Gastrocnemius medialis (tissue), 4 donors: Measurements from ENCODE around the gene PLA2G5.

Experiments used
- POLR2A ChIP-seq, 2 donors: fragments of 450-650 bp; IDR thresholded peaks; one replicate each; pipeline ENCODE4 v1.6.1; 2017; ENCODE audit warnings: antibody characterized with exemption in 2 of 2, mild to moderate bottlenecking in 2 of 2, moderate library complexity in 2 of 2
- TF ChIP-seq, protein P1 (sequence below), 5 experiments: fragments of 450-650 bp in 3 of 5; fragments of 200-600 bp in 2 of 5; sonication (generic) in 2 of 5; IDR thresholded peaks in 4 of 5; conservative IDR thresholded peaks in 1 of 5; 1 replicate in 4 of 5; 2 replicates in 1 of 5; pipeline ENCODE4 v1.5.1; 2016 to 2019; ENCODE audit warnings: antibody characterized with exemption in 5 of 5, mild to moderate bottlenecking in 3 of 5, moderate library complexity in 3 of 5

DNA sequence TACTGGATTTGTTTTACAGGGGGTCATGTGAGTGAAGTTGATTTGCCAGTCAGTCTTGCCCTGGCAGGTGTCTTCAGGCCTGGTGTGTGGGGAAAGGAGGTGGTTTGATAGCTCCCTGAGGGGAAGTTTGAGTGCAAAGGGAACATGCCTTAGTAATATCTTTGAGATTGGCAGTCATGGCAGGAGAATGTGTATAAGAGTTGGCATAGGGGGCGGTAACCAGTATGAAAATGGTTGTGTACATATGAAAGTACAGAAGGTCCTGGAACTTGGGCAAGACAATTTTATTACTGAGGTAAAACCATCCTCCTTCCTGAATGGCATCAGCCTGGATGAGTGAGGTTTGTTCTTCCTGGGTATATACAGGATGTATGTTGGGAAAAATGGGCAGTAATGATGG is 37.6 kb upstream of the PLA2G5 start:
- TF ChIP-seq, protein P1, sequence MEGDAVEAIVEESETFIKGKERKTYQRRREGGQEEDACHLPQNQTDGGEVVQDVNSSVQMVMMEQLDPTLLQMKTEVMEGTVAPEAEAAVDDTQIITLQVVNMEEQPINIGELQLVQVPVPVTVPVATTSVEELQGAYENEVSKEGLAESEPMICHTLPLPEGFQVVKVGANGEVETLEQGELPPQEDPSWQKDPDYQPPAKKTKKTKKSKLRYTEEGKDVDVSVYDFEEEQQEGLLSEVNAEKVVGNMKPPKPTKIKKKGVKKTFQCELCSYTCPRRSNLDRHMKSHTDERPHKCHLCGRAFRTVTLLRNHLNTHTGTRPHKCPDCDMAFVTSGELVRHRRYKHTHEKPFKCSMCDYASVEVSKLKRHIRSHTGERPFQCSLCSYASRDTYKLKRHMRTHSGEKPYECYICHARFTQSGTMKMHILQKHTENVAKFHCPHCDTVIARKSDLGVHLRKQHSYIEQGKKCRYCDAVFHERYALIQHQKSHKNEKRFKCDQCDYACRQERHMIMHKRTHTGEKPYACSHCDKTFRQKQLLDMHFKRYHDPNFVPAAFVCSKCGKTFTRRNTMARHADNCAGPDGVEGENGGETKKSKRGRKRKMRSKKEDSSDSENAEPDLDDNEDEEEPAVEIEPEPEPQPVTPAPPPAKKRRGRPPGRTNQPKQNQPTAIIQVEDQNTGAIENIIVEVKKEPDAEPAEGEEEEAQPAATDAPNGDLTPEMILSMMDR (IDR thresholded peaks at IDR 0.05 in 4 of 5, conservative IDR thresholded peaks at IDR 0.05 in 1 of 5) = no peak
- TF ChIP-seq POLR2A (IDR thresholded peaks at IDR 0.05) = no peak
